ACHN (cell line): ENCODE results near the gene DMD.
A peak's percentile ranks its signal among the peaks of the same experiment; 100 is the strongest.

Source experiments
- DNase-seq: peaks from one replicate; pipeline ENCODE4 v3.0.0-alpha.2; 2015
- in situ Hi-C: cut with HindIII; loops from 2 replicates; pipeline ENCODE4 v1.10.0; 2017; ENCODE audit warnings: low sequenced_read_pairs, low pct_ligation_motif_present, low pct_unique_long_range_greater_than_20kb

DMD gene

GRCh38 chrX:31215277-31215815, 1996.0 kb downstream of the DMD start:
- in situ Hi-C loops: no loop called here

DNA sequence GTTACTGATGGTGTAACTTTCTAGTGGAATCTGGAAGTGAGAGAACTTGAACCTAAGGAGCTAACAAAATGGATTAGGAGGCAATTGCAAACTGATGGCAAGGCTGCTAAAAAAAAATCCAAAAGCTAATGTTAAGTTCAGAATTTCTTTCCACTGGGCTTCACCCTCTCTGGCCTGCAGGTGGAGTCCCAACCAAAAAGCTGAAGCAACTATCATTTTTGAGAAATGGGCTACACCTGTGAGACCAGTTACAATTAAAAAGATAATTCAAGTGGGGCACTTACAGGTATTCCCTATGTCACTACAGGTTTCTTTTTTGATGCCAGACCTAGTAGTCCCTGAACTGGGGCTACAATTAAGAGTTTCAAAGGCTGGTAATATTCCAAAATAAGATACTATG, 1997.4 kb downstream of the DMD start:
- peak; percentile 2 for DNase-seq
- in situ Hi-C loops: no loop called here

More at GRCh38 chrX:31215277-31215815, 1996.0 kb downstream of the DMD start:
- DNase-seq: no peak

GRCh38 chrX:31212856-31213748, 1998.2 kb downstream of the DMD start:
- in situ Hi-C loops: no loop called here
- DNase-seq: no peak

GRCh38 chrX:31209005-31209628, 2002.2 kb downstream of the DMD start:
- in situ Hi-C loops: no loop called here

DNA sequence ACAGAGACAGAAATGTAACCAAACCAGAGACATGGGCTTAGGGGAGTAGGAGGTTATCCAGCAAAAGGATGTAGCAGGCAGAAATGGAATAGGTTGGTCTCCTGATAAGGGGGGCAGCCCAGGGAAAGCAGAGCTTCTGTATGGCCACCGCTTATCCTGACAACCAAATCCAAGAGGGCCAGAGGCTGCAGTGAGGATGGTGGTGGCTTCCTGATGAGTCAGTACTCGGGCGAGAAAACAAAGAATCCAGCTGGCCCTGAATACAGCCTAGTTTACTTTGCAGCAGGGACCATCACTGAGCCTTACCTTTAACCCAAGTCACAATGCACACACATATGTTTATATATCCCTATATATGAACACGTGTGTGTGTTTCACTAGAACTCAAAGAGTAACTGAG, 2009.8 kb downstream of the DMD start:
- no peak for DNase-seq
- in situ Hi-C loops: no loop called here

More at GRCh38 chrX:31209005-31209628, 2002.2 kb downstream of the DMD start:
- no peak for DNase-seq

DNA sequence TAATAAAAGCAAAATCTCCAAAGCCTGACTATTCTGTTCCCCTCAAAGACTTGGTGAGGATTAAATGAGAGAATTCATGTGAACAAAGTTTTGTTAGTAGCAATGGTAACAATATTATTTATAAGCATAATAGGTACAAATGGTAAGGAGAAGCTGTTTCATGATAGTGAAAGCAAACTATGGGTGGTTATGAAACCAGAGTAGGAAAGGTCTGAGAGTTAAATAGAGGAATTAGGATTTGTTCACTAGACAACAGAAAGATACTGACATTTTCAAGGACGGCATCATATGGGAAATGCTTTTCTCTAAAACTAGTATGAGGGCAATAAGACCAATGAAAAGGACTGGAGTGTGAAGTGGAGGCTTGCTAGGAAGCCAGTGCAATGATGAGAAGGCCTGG, 2010.9 kb downstream of the DMD start:
- in situ Hi-C loops: no loop called here
- DNase-seq: no peak

- no peak for DNase-seq
- in situ Hi-C loops: no loop called here
Measured at GRCh38 chrX:31199840-31200114, 2011.6 kb downstream of the DMD start.

- DNase-seq: no peak
- in situ Hi-C loops: no loop called here
Measured at GRCh38 chrX:31199056-31199839, 2012.1 kb downstream of the DMD start.

DNA sequence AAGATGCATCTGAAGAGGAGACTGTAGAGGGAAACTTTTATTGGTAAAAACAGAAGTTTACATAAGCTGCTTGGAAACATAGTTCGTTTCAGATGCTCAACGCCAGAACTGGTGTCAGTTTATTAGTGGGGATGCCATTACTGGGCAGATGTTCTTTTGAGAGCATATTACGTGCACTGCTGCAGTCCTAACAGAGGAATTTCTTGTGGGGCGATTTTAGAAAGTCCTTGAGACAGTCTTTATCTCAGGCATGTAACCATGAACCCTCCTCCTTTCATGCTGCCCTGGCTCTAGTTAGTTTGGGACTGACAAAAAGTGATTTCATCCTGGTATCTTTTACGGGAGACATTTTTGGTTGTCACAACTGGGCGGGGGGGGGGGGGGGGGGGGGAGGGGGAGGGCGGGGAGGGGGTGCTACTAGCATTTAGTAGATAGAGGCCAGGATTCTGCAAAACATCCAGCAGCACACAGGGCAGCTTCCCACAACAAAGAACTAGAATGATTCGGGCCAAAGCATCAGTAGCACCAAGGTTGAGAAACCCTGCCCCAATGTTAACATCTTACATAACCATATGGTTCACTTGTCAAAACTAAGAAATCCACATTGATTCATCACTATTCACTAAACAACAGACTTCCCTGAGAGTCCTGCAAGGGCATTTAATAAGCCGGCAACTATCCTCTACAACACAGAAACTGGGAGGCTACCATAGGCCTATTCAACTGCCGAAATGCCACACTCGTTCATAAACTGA, 2021.0 kb downstream of the DMD start:
- in situ Hi-C loops: no loop called here
- DNase-seq: no peak

DNA sequence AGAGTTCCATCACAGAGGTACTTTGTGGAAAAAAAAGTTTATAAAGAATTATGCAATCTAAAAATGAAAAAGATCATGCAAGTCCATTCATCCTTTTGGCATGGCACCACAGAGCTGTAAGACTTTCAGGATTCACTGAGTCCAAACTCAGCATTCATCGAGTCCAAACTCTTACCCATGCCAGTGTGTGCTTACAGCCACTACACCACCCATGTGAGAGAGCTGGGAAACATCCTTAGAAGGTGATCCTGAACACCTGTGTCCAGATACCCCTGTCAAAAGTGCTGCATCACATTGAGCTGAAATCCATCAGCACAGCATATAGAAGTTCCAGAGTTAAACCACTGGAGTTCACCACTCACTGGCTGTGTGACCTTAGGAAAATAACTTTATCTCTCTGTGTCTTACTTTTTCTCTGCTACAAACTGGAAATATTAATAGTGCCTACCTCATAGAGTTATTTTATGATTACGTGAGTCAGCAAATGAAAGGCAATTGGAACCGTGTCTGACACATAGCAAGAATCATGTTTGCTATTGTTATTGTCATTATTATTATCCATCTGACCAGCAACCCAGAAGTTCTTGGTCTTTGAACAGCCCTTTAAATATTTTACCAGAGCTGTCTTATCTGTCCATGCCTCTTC, 2024.5 kb downstream of the DMD start:
- in situ Hi-C loops: no loop called here
- DNase-seq: no peak

DNA sequence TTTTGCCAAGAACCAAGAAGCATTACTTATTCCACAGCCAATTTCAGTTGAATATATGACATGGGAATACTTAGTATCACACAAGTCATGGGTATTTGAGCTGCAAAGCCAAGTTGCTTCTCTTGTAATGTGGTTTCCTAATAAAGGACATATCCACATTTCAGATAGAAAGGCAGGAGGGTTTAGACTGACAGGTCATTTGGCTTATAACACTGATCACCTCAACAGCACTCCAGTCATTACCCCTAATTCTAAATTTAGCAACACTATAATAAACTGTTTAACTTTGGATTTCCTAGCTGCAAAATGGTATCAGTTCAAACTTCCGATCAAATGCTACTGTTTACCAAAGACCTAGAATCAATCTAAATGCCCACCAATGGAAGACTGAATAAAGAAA, 2025.5 kb downstream of the DMD start:
- DNase-seq: no peak
- in situ Hi-C loops: no loop called here

- no peak for DNase-seq
- in situ Hi-C loops: no loop called here
Measured at GRCh38 chrX:31181377-31182000, 2029.9 kb downstream of the DMD start.

DNA sequence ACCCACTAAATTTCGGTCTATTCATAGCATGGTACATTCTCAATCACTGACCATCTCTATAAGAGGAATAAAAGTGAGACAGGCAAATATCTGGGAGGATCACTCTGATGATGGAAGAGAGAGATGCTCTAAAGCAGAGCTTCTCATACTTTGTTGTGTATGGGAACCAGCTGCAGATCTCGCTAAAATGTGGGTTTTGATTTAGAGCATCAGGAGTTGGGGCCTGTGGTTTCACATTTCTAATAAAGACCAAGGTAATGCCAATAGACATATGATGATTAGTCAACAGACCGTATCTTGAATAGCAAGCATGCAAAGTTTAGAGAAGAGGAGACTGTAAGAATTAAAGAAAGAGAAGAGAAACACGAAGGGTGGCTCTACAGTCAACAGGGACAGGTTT, 2032.1 kb downstream of the DMD start:
- in situ Hi-C loops: no loop called here
- no peak for DNase-seq

- in situ Hi-C loops: no loop called here
- DNase-seq: no peak
Measured at GRCh38 chrX:31178769-31179125, 2032.6 kb downstream of the DMD start.

DNA sequence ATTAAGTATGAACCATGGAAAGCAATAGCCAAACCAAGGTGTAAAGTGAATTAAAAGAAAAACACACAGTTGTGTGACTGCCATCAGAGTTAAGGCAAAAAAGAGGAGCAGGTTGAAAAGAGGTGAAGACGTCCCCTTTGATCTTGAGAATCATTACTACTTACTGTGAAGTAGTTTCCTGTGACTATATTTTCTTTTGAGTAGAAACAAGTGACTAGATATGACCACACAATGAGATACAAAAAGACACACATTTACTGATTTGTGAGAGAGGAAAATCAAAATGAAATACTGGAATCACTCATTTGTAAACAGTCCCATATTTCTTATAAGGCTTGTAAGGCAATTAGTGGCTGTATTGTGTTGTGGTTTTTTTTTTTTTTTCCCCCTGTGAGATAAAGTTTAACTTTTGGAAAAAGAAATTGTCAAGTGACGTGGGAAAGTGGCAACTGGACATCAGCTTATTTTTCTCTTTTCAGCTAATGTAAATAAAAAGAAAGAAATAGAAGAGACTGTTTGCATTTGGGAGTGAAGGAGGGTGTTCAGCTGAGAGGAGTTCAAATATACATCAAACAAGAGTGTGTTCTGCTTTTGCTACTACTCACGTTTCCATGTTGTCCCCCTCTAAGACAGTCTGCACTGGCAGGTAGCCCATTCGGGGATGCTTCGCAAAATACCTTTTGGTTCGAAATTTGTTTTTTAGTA, 2033.1 kb downstream of the DMD start:
- no peak for DNase-seq
- in situ Hi-C loops: no loop called here

DNA sequence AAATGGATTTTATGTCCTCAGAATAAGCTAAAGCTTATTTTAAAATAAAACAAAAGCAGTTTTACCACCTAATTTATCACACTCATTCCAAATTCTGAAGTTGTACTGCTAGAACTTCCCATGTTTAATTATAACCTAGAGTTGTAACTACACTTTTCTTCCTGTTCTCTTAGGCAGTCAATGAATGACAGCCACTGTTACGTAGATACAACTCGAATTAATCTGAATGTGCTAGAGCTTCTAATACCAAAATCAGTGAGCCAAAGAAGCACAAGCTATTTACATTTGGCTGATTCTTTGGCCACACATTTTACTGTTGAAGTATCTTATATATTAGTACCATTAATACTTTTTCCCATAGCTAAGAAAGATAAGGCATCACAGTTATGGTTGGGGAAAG, 2040.6 kb downstream of the DMD start:
- in situ Hi-C loops: no loop called here
- no peak for DNase-seq

DNA sequence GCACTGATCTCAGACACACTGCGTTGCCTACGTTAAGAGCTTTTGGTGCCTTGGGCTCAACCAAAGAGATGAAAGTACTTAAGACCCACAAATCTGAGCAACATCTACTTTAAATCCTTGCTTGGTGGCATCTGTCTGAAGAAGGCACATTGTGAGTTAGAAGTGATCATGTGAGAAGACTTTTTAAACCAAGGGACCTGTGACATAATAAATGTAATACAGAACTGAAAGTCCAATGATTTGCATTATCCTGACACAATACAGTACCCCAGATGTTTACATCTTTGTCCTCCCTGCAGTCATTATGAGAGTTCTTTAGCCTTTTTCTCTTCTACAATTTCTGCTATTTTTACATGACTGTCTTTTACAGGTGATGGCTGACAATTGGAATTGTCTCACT, 2042.8 kb downstream of the DMD start:
- DNase-seq: no peak
- in situ Hi-C loops: no loop called here
